GM18861 (cell line): ENCODE results near the gene PLXDC2.

ENCODE experiments used
- ATAC-seq: cut with Tn5 transposase; IDR thresholded peaks from one replicate; pipeline ENCODE4 v1.9.1; 2021; ENCODE audit not compliant: unreplicated experiment

PLXDC2 gene

GRCh38 chr10:20105236-20105635, 289.0 kb downstream of the PLXDC2 start:
- ATAC-seq = no peak

GRCh38 chr10:20105931-20106330, 289.7 kb downstream of the PLXDC2 start:
- ATAC-seq = no peak

- ATAC-seq = no peak
These were observed 291.8 kb downstream of the PLXDC2 start for GRCh38 chr10:20108021-20108420.

DNA sequence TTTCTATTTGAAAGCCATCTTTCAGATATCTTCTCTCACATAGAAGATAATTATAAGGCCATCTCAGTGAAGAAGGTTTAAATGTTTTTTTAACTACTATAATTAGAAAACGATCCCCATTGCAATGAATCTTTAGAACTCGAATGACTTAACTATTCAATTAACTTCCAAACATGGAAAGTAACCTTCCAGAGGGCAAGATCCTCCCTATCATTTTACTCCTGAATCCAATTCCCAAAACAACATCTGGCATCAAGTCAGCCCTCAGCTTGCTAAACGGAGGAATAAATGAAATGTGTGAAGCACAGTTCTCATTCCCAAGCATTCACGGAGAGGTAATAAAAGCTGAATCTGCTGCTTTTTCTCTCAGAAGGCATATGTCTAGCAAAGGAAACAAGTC, 293.4 kb downstream of the PLXDC2 start:
- no peak for ATAC-seq

DNA sequence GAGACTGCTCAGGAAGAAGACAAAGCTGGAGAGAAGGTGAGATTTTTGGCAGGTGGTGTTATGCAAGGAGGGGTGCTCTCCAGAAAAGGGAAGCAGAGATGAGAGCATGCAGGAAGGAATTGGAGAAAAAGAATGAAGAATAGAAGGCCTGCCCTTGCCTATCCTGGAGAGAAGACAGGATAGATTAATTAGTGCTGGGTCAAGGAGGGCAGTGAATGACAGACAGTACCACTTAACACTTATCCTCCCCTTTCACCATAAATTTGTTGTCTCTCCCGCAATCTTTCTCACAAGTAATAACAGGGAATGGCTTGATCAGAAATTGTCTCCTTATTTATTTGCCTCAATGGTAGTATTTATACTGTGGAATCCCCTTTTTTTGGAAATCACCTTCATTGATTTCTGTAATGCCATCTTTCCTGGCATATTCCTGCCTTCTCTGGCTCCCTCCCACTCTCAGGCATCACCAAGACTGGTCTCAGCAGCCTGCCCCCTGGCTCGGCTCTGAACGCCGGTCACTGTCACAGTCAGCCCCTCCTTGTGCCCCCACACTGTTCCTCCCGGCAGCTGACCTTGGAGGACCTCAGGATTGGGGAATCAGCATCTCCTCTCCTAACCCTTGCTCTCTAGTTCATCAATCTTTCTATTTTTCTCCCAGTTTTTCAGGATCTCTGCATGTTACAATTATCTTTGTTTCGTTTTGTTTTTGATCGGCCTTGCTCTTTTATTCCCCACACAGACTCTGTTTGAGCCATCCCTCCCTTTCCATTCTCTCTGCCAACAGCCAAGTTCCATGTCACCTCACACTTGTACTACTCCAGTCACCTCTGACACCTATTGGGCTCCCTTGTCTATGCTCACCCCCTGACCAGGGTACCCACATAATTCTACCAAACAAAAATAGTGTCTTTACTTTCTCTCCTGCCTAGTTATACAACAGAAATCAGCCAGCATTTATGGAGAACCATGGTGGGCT, 294.2 kb downstream of the PLXDC2 start:
- no peak for ATAC-seq

DNA sequence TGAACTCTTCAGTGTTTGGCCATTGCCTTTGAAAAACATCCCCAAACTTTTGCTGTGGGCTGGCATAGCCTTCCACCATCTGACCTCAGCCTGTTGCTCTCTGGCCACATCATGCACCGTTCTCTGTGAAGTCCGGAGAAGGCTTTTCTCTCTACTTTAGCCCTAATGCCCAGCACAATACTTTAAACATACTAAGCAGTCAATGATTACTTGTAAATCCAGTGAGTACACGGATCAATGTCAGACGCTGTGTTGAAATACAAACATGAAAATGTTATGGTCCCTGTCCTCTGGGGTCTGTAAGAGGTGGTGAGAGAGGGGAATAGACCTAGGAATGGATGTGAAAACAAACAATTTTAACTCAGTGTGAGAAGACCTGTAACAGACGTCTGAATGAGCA, 297.9 kb downstream of the PLXDC2 start:
- ATAC-seq = no peak

- no peak for ATAC-seq
These were observed 299.7 kb downstream of the PLXDC2 start for GRCh38 chr10:20115894-20116293.

- no peak for ATAC-seq
These were observed 301.2 kb downstream of the PLXDC2 start for GRCh38 chr10:20117471-20117870.

DNA sequence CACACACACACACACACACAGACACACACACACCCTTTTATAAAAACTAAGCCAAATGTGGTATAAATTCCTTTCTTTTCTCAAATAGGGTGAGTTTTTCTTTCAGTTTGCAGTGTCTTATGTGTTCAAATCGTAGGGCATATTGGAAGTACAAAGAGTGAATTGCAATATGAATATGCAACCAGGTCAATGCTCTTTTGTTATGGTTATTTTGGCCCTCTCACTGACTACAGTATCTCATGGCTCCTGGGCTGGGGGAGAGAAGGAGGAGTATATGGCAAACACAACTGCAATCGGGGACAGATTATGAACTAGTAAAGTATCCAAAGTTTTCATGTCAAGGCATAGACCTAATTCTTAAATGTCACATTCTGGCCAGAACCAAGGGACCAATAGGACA, 301.9 kb downstream of the PLXDC2 start:
- ATAC-seq = no peak

DNA sequence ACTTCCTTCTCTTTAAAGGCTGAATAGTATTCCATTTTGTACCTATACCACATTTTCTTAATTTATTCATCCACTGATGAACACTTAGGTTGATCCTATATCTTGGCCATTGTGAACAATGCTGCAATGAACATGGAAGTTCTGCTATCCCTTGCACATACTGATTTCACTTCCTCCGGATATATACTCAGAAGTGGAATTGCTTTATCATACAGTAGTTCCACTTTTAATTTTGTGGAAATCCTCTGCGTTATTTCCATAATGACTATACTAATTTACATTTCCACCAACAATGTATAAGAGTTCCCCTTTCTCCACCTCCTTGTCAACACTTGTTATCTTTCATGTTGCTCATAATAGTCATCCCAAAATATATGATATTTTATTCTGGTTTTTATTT, 312.6 kb downstream of the PLXDC2 start:
- ATAC-seq = no peak

GRCh38 chr10:20132816-20133215, 316.6 kb downstream of the PLXDC2 start:
- no peak for ATAC-seq

GRCh38 chr10:20133669-20134189, 317.5 kb downstream of the PLXDC2 start:
- no peak for ATAC-seq

GRCh38 chr10:20142311-20142710, 326.1 kb downstream of the PLXDC2 start:
- no peak for ATAC-seq

- no peak for ATAC-seq
These were observed 328.0 kb downstream of the PLXDC2 start for GRCh38 chr10:20144268-20144667.

GRCh38 chr10:20146004-20146403, 329.8 kb downstream of the PLXDC2 start:
- ATAC-seq = no peak

DNA sequence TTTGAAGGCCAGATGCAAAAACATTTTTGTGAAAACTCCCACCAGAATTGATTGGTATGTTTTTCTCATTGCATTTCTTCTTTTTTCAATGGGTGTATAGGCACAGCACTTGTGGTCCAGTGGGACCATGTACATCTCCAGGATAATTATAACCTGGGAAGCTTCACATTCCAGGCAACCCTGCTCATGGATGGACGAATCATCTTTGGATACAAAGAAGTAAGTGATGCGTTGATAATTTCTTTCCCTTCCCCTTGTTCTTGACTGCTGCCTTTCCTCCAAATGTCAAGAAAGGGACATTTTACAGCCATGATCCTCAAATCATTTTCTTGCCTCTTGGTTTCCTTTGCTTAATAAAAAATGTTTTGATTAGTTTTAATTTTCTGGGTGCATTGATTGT, 331.5 kb downstream of the PLXDC2 start:
- ATAC-seq = no peak

DNA sequence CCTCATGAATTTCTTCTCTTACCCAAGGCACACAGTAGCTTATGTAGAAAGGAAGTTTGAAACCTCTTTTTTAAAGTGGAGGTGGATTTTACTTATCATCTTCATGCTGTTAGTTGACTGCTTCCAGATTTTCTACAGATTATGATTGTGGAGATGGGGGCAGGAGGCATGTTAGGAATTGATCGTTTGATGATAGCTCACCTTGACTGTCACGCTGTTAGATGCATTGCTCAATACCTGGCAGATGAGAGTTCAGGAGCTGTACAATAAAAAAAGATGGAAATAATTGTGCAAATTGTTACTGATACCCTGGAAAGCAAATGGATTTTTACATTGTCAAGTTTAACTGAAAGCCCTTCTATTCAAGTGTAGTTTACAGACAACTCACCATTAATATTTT, 340.3 kb downstream of the PLXDC2 start:
- no peak for ATAC-seq

- ATAC-seq = no peak
These were observed 341.1 kb downstream of the PLXDC2 start for GRCh38 chr10:20157314-20157713.

DNA sequence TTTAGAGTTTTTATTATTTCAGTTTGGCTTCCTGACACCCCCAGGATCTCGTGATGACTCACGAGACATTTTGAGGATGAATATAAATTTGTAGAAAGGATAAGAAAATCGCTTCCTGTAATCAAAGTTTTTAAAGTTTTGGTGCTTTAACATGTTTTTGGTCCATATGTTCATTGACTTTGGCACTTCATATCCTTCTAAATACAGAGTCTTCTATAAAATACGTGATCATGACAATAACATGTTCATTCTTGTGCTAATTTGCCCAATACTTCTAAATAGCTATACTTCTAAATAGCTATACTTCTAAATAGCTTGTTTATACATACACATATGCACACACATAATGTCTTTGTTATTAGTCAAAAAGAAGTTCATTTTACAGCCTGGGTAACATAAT, 341.9 kb downstream of the PLXDC2 start:
- no peak for ATAC-seq

DNA sequence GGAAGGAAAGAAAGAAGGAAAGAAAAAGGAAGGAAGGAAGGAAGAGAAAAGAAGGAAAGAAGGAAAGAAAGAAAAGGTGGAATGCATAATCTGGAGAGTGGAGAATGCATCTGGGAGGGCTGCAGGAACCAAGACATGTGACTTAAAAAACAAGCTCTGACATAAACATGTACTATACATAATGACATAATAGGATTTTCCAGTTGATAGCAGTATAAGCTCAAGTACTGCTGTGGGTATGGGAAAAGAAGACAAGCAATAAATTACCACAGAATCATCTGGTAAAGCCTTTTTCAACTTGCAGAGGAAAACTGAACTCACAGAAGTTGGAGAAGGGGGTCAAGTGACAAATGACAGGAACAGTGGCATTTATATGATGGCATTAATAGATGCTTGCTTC, 345.9 kb downstream of the PLXDC2 start:
- ATAC-seq = no peak

DNA sequence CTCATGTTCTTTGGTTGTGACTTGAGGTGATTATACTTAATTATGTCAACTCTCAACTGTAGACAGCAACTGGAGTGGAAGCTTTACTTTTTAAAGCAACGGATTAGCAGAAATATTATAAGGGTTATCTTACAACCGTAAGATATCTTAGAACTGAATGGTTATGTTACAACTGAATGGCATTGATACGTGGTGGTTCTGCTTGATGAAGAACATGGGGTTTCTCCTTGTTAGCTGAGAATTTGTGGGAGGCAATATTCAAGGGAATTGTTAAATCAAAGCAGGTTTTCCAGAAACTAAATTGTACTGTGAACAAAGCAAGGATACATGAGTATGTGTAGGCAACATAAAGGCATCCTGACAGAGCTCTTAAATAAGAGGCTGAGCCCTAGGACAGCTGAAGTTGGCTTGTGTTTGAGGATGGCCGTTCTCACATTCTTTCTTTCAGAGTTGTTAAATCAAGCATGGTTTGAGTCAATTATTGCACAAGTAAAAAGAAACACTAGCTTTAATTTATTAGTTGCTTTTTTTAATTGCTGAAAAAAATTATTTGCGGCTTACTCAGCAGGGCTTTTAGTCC, 350.0 kb downstream of the PLXDC2 start:
- ATAC-seq = no peak

GRCh38 chr10:20170661-20171060, 354.4 kb downstream of the PLXDC2 start:
- no peak for ATAC-seq
